BLaER1 treated with 17β-estradiol and CSF1 and Interleukin-3, amounts not matched to agents 10 nM and 100 nM (cell line): ENCODE results near the gene TLR6.
A peak's percentile ranks its signal among the peaks of the same experiment; 100 is the strongest.

Experiments
- H3K27ac ChIP-seq, 11 experiments: shearing (Covaris generic); formaldehyde crosslinking; 2 replicates each; pipeline ENCODE4 v1.8.1; 2022
- H3K27me3 ChIP-seq, 11 experiments: shearing (Covaris generic); formaldehyde crosslinking; 2 replicates each; pipeline ENCODE4 v1.8.1; 2022
- H3K36me3 ChIP-seq, 11 experiments: shearing (Covaris generic); formaldehyde crosslinking; 2 replicates each; pipeline ENCODE4 v1.8.1; 2022
- H3K4me1 ChIP-seq, 10 experiments: shearing (Covaris generic); formaldehyde crosslinking; 2 replicates each; pipeline ENCODE4 v1.8.1; 2022
- H3K4me2 ChIP-seq, 11 experiments: shearing (Covaris generic); formaldehyde crosslinking; 2 replicates each; pipeline ENCODE4 v1.8.1; 2022
- H3K4me3 ChIP-seq, 10 experiments: shearing (Covaris generic); formaldehyde crosslinking; 2 replicates each; pipeline ENCODE4 v1.8.1; 2022
- H3K9ac ChIP-seq, 11 experiments: shearing (Covaris generic); formaldehyde crosslinking; 2 replicates each; pipeline ENCODE4 v1.8.1; 2022
- H3K9me3 ChIP-seq, 11 experiments: shearing (Covaris generic); formaldehyde crosslinking; replicated peaks in 1 of 11; 2 replicates each; pipeline ENCODE4 v1.8.1; 2022
- H4K20me1 ChIP-seq, 11 experiments: shearing (Covaris generic); formaldehyde crosslinking; 2 replicates each; pipeline ENCODE4 v1.8.1; 2022
- Cebpa-rat ChIP-seq, 11 experiments: shearing (Covaris generic); IDR thresholded peaks; 2 replicates each; pipeline ENCODE4 v1.8.1; 2022

Gene TLR6

GRCh38 chr4:38805530-38806145, 51.0 kb downstream of the TLR6 start:
- Histone ChIP-seq H3K4me2 (peak overlapping the region; percentile 68 to 98 (median 86)), H3K27ac (peak overlapping the region; percentile 80 to 94 (median 88))
- no peak for TF ChIP-seq Cebpa-rat (IDR thresholded peaks at IDR 0.05)

GRCh38 chr4:38804654-38805295, 51.8 kb downstream of the TLR6 start, which contains the start of gene TLR1:
Gene TLR1 (minus strand): TSS chr4:38804791. CDS start chr4:38798831, 5,960 bp downstream.
- H4K20me1 ChIP-seq: no peaks in the 10 kb centered on the region
- peak within 1 kb of the TSS; percentile 68 to 98 (median 86) for H3K4me2 ChIP-seq
- peak within 1 kb of the TSS; percentile 80 to 94 (median 88) for H3K27ac ChIP-seq
- peaks cover 34 to 38% (median 36%) of the 10 kb centered on the region in 11 experiments for H3K36me3 ChIP-seq
- peaks cover 33 to 47% (median 44%) of the 10 kb centered on the region in 11 experiments for H3K9me3 ChIP-seq
- no peak for TF ChIP-seq Cebpa-rat (IDR thresholded peaks at IDR 0.05)
- peak within 1 kb of the TSS; percentile 51 to 72 (median 64) for H3K4me3 ChIP-seq
- peak within 1 kb of the TSS; percentile 70 to 93 (median 82) for H3K9ac ChIP-seq
- H3K4me1 ChIP-seq: peaks cover 27 to 55% (median 31%) of the 10 kb centered on the region in 10 experiments
- H3K27me3 ChIP-seq: no peaks in the 10 kb centered on the region

More at GRCh38 chr4:38805530-38806145, 51.0 kb downstream of the TLR6 start:
- no peaks in the 10 kb centered on the region for H3K27me3 ChIP-seq
- H3K4me3 ChIP-seq: peak overlapping the region; percentile 51 to 72 (median 64); a peak in 17 of 20 replicates
- no peaks in the 10 kb centered on the region for H4K20me1 ChIP-seq
- H3K36me3 ChIP-seq: peaks cover 25 to 29% (median 27%) of the 10 kb centered on the region in 11 experiments
- H3K4me1 ChIP-seq: peaks cover 27 to 51% (median 31%) of the 10 kb centered on the region in 10 experiments
- peak overlapping the region; percentile 70 to 93 (median 82) for H3K9ac ChIP-seq
- H3K9me3 ChIP-seq: peaks cover 25 to 39% (median 36%) of the 10 kb centered on the region in 11 experiments

- TF ChIP-seq Cebpa-rat (IDR thresholded peaks at IDR 0.05): no peak
Observed at GRCh38 chr4:38803833-38804653, 52.6 kb downstream of the TLR6 start.

GRCh38 chr4:38802561-38803355, 53.9 kb downstream of the TLR6 start:
- Histone ChIP-seq H3K4me3 (peak overlapping the region; percentile 33 to 72 (median 64); a peak in 19 of 20 replicates), H3K27ac (peak overlapping the region in 10 of 11 experiments; percentile 34 to 94 (median 88); a peak in 16 of 22 replicates), H3K9me3 (peaks cover 54 to 64% (median 61%) of the 10 kb centered on the region in 11 experiments), H3K4me2 (peak overlapping the region in 10 of 11 experiments; percentile 28 to 98 (median 87); a peak in 16 of 22 replicates), H3K9ac (peak overlapping the region in 4 of 11 experiments; percentile 82 to 93 (median 91); a peak in 7 of 22 replicates), H3K36me3 (peaks cover 54 to 58% (median 56%) of the 10 kb centered on the region in 11 experiments), H3K4me1 (peaks cover 27 to 55% (median 31%) of the 10 kb centered on the region in 10 experiments), H3K27me3 (no peaks in the 10 kb centered on the region), H4K20me1 (no peaks in the 10 kb centered on the region)
- TF ChIP-seq Cebpa-rat (IDR thresholded peaks at IDR 0.05): no peak

More at GRCh38 chr4:38803833-38804653, 52.6 kb downstream of the TLR6 start:
- Histone ChIP-seq H3K4me3 (peak overlapping the region; percentile 51 to 72 (median 64)), H4K20me1 (no peaks in the 10 kb centered on the region), H3K27ac (peak overlapping the region; percentile 80 to 94 (median 88)), H3K9ac (peak overlapping the region; percentile 70 to 93 (median 82)), H3K36me3 (peaks cover 41 to 45% (median 43%) of the 10 kb centered on the region in 11 experiments), H3K27me3 (no peaks in the 10 kb centered on the region), H3K4me1 (peaks cover 27 to 55% (median 31%) of the 10 kb centered on the region in 10 experiments), H3K4me2 (peak overlapping the region; percentile 68 to 98 (median 86)), H3K9me3 (peaks cover 41 to 55% (median 52%) of the 10 kb centered on the region in 11 experiments)

- H3K27me3 ChIP-seq: no peaks in the 10 kb centered on the region
- peaks cover 71 to 76% (median 74%) of the 10 kb centered on the region in 11 experiments for H3K9me3 ChIP-seq
Observed at GRCh38 chr4:38800961-38801450, 55.6 kb downstream of the TLR6 start.

GRCh38 chr4:38800366-38800765, 56.3 kb downstream of the TLR6 start:
- Histone ChIP-seq H3K4me1 (peaks cover 12 to 60% (median 19%) of the 10 kb centered on the region in 10 experiments), H4K20me1 (no peaks in the 10 kb centered on the region), H3K4me3 (peak overlapping the region in 3 of 10 experiments; percentile 0 to 72 (median 71); a peak in 2 of 20 replicates), H3K4me2 (peak overlapping the region in 3 of 11 experiments; percentile 90 to 98 (median 97); a peak in 5 of 22 replicates), H3K9ac (no peak overlapping the region), H3K9me3 (peaks cover 77 to 83% (median 80%) of the 10 kb centered on the region in 11 experiments), H3K27ac (no peak overlapping the region; a peak in 1 of 22 replicates), H3K36me3 (peaks cover 77 to 82% (median 79%) of the 10 kb centered on the region in 11 experiments), H3K27me3 (no peaks in the 10 kb centered on the region)
- TF ChIP-seq Cebpa-rat (IDR thresholded peaks at IDR 0.05): no peak

More at GRCh38 chr4:38800961-38801450, 55.6 kb downstream of the TLR6 start:
- no peak overlapping the region for H3K9ac ChIP-seq
- TF ChIP-seq Cebpa-rat (IDR thresholded peaks at IDR 0.05): no peak
- peaks cover 18 to 57% (median 25%) of the 10 kb centered on the region in 10 experiments for H3K4me1 ChIP-seq
- peaks cover 71 to 76% (median 73%) of the 10 kb centered on the region in 11 experiments for H3K36me3 ChIP-seq
- peak overlapping the region in 4 of 11 experiments; percentile 13 to 98 (median 94); a peak in 7 of 22 replicates for H3K4me2 ChIP-seq
- H3K4me3 ChIP-seq: peak overlapping the region in 5 of 10 experiments; percentile 61 to 72 (median 71); a peak in 6 of 20 replicates
- H4K20me1 ChIP-seq: no peaks in the 10 kb centered on the region
- H3K27ac ChIP-seq: no peak overlapping the region

GRCh38 chr4:38795087-38795486, 61.5 kb downstream of the TLR6 start:
- Histone ChIP-seq H3K9ac (no peak overlapping the region), H3K27ac (peak overlapping the region in 1 of 11 experiments; percentile 11; a peak in 1 of 22 replicates), H3K9me3 (peaks cover 55 to 67% (median 62%) of the 10 kb centered on the region in 11 experiments), H3K4me3 (no peak overlapping the region; a peak in 1 of 20 replicates), H3K4me1 (peaks cover 18 to 80% (median 28%) of the 10 kb centered on the region in 10 experiments), H3K36me3 (peaks cover 50 to 73% (median 66%) of the 10 kb centered on the region in 11 experiments), H3K27me3 (no peaks in the 10 kb centered on the region), H3K4me2 (peak overlapping the region in 2 of 11 experiments; percentile 79 to 88; a peak in 5 of 22 replicates), H4K20me1 (no peaks in the 10 kb centered on the region)
- no peak for TF ChIP-seq Cebpa-rat (IDR thresholded peaks at IDR 0.05)
